IPS DF 4.7 (cell line): Measurements from ENCODE around the gene TRPM8.

Experiments
- DNase-seq: peaks from one replicate; pipeline ENCODE4 v3.0.0-alpha.2; 2013; ENCODE audit warnings: low spot score; ENCODE audit errors: extremely low read depth

TRPM8 gene

GRCh38 chr2:233974530-233975071 lies 57.4 kb downstream of the TRPM8 start:
- DNase-seq: no peak

GRCh38 chr2:233976087-233976486 lies 58.9 kb downstream of the TRPM8 start:
- DNase-seq: no peak

- peak; percentile 25 for DNase-seq
Observed at GRCh38 chr2:233976690-233977294, 59.6 kb downstream of the TRPM8 start.

- no peak for DNase-seq
Observed at GRCh38 chr2:233977296-233977837, 60.2 kb downstream of the TRPM8 start.

- no peak for DNase-seq
Observed at GRCh38 chr2:233979748-233980147, 62.6 kb downstream of the TRPM8 start.

- DNase-seq: no peak
Observed at GRCh38 chr2:233980955-233981561, 63.9 kb downstream of the TRPM8 start.

GRCh38 chr2:233981574-233982420 lies 64.6 kb downstream of the TRPM8 start:
- no peak for DNase-seq

- no peak for DNase-seq
Observed at GRCh38 chr2:233982421-233983121, 65.4 kb downstream of the TRPM8 start.

GRCh38 chr2:233983445-233983844 lies 66.3 kb downstream of the TRPM8 start:
- DNase-seq: no peak

- DNase-seq: no peak
Observed at GRCh38 chr2:233988581-233988980, 71.4 kb downstream of the TRPM8 start.

- no peak for DNase-seq
Observed at GRCh38 chr2:233989221-233989858, 72.2 kb downstream of the TRPM8 start.

- no peak for DNase-seq
Observed at GRCh38 chr2:233990261-233990798, 73.2 kb downstream of the TRPM8 start.

GRCh38 chr2:233991196-233991595 lies 74.0 kb downstream of the TRPM8 start:
- no peak for DNase-seq

GRCh38 chr2:233992513-233993217 lies 75.5 kb downstream of the TRPM8 start:
- no peak for DNase-seq

GRCh38 chr2:233993461-233993860 lies 76.3 kb downstream of the TRPM8 start:
- no peak for DNase-seq

GRCh38 chr2:233994151-233994550 lies 77.0 kb downstream of the TRPM8 start:
- DNase-seq: no peak

GRCh38 chr2:233996000-233996399 lies 78.8 kb downstream of the TRPM8 start:
- DNase-seq: no peak

GRCh38 chr2:233996461-233996860 lies 79.3 kb downstream of the TRPM8 start:
- no peak for DNase-seq

- no peak for DNase-seq
Observed at GRCh38 chr2:233997707-233998106, 80.5 kb downstream of the TRPM8 start.

- DNase-seq: no peak
Observed at GRCh38 chr2:233999182-233999581, 82.0 kb downstream of the TRPM8 start.
